ENCODE results near the gene OR8G5.
"Not testable (repeated sequence)": the region's sequence is repeated elsewhere in the genome, so short reads cannot be mapped to it uniquely, and the experiment has no call there.

GRCh38 chr11:124270886-124271285, 14.7 kb downstream of the OR8G5 start:
- not testable (repeated sequence) for TF ChIP-seq EZH2 (IDR thresholded peaks at IDR 0.05; ENCODE audit: low read length, unreplicated experiment); CTCF (conservative IDR thresholded peaks at IDR 0.05; ENCODE audit: low read depth, low read length)

All from PC-3 (cell line).